BLaER1 treated with 17β-estradiol and CSF1 and Interleukin-3, amounts not matched to agents 10 nM and 100 nM (cell line): ENCODE measurements around the gene CCDC97.
A peak's percentile ranks its signal among the peaks of the same experiment; 100 is the strongest.

Experiments used
- H3K27ac ChIP-seq, 11 experiments: shearing (Covaris generic); formaldehyde crosslinking; 2 replicates each; pipeline ENCODE4 v1.8.1; 2022
- H3K27me3 ChIP-seq, 11 experiments: shearing (Covaris generic); formaldehyde crosslinking; 2 replicates each; pipeline ENCODE4 v1.8.1; 2022
- H3K36me3 ChIP-seq, 11 experiments: shearing (Covaris generic); formaldehyde crosslinking; 2 replicates each; pipeline ENCODE4 v1.8.1; 2022
- H3K4me1 ChIP-seq, 10 experiments: shearing (Covaris generic); formaldehyde crosslinking; 2 replicates each; pipeline ENCODE4 v1.8.1; 2022
- H3K4me2 ChIP-seq, 11 experiments: shearing (Covaris generic); formaldehyde crosslinking; 2 replicates each; pipeline ENCODE4 v1.8.1; 2022
- H3K4me3 ChIP-seq, 10 experiments: shearing (Covaris generic); formaldehyde crosslinking; 2 replicates each; pipeline ENCODE4 v1.8.1; 2022
- H3K9ac ChIP-seq, 11 experiments: shearing (Covaris generic); formaldehyde crosslinking; 2 replicates each; pipeline ENCODE4 v1.8.1; 2022
- H3K9me3 ChIP-seq, 11 experiments: shearing (Covaris generic); formaldehyde crosslinking; replicated peaks in 1 of 11; 2 replicates each; pipeline ENCODE4 v1.8.1; 2022
- H4K20me1 ChIP-seq, 11 experiments: shearing (Covaris generic); formaldehyde crosslinking; 2 replicates each; pipeline ENCODE4 v1.8.1; 2022
- Cebpa-rat ChIP-seq, 11 experiments: shearing (Covaris generic); IDR thresholded peaks; 2 replicates each; pipeline ENCODE4 v1.8.1; 2022

CCDC97 gene

GRCh38 chr19:41354343-41354953 is 44.5 kb downstream of the CCDC97 start:
- Histone ChIP-seq H3K27ac (peak overlapping the region in 10 of 11 experiments; percentile 44 to 91 (median 86); a peak in 20 of 22 replicates), H3K9ac (peak overlapping the region; percentile 35 to 94 (median 87); a peak in 21 of 22 replicates), H3K4me3 (peak overlapping the region; percentile 87 to 99 (median 94))

GRCh38 chr19:41355035-41355434 is 45.1 kb downstream of the CCDC97 start:
- no peak for TF ChIP-seq Cebpa-rat (IDR thresholded peaks at IDR 0.05)
- peaks cover 35 to 61% (median 56%) of the 10 kb centered on the region in 10 experiments for H3K4me1 ChIP-seq
- peak overlapping the region in 6 of 11 experiments; percentile 17 to 91 (median 80); a peak in 6 of 22 replicates for H3K27ac ChIP-seq
- H3K9ac ChIP-seq, result peak overlapping the region; percentile 19 to 94 (median 86); a peak in 10 of 22 replicates
- H3K4me2 ChIP-seq, result peak overlapping the region; percentile 78 to 94 (median 89)
- peaks cover 24 to 56% (median 41%) of the 10 kb centered on the region in 11 experiments for H4K20me1 ChIP-seq
- peak overlapping the region in 4 of 10 experiments; percentile 89 to 99 (median 93); a peak in 2 of 20 replicates for H3K4me3 ChIP-seq
- H3K36me3 ChIP-seq, result peaks cover 0 to 8% (median 0%) of the 10 kb centered on the region in 11 experiments; a peak in 5 of 22 replicates
- H3K27me3 ChIP-seq, result no peaks in the 10 kb centered on the region
- H3K9me3 ChIP-seq, result no peaks in the 10 kb centered on the region

More at GRCh38 chr19:41354343-41354953, 44.5 kb downstream of the CCDC97 start:
- H3K9me3 ChIP-seq, result no peaks in the 10 kb centered on the region
- no peak for TF ChIP-seq Cebpa-rat (IDR thresholded peaks at IDR 0.05)
- H4K20me1 ChIP-seq, result peaks cover 30 to 62% (median 47%) of the 10 kb centered on the region in 11 experiments
- no peaks in the 10 kb centered on the region for H3K27me3 ChIP-seq
- peaks cover 41 to 67% (median 62%) of the 10 kb centered on the region in 10 experiments for H3K4me1 ChIP-seq
- peak overlapping the region; percentile 78 to 94 (median 89) for H3K4me2 ChIP-seq
- peaks cover 0 to 9% (median 5%) of the 10 kb centered on the region in 11 experiments; a peak in 9 of 22 replicates for H3K36me3 ChIP-seq

- H3K9ac ChIP-seq, result peak overlapping the region in 6 of 11 experiments; percentile 5 to 41 (median 32); a peak in 3 of 22 replicates
- TF ChIP-seq Cebpa-rat (IDR thresholded peaks at IDR 0.05), result no peak
- H3K4me1 ChIP-seq, result peaks cover 27 to 55% (median 49%) of the 10 kb centered on the region in 10 experiments
- no peaks in the 10 kb centered on the region for H3K9me3 ChIP-seq
- peaks cover 0 to 11% (median 2%) of the 10 kb centered on the region in 11 experiments; a peak in 8 of 22 replicates for H3K36me3 ChIP-seq
- H3K27me3 ChIP-seq, result no peaks in the 10 kb centered on the region
- no peak overlapping the region for H3K4me3 ChIP-seq
- H3K27ac ChIP-seq, result peak overlapping the region in 4 of 11 experiments; percentile 17 to 39 (median 30); a peak in 5 of 22 replicates
- H4K20me1 ChIP-seq, result peaks cover 16 to 48% (median 34%) of the 10 kb centered on the region in 11 experiments
- peak overlapping the region in 10 of 11 experiments; percentile 78 to 94 (median 88); a peak in 20 of 22 replicates for H3K4me2 ChIP-seq
These were observed 45.8 kb downstream of the CCDC97 start for GRCh38 chr19:41355802-41356201.

- H4K20me1 ChIP-seq, result peaks cover 2 to 35% (median 20%) of the 10 kb centered on the region in 11 experiments; a peak in 19 of 22 replicates
- TF ChIP-seq Cebpa-rat (IDR thresholded peaks at IDR 0.05), result no peak
These were observed 47.2 kb downstream of the CCDC97 start for GRCh38 chr19:41356984-41357739.

GRCh38 chr19:41357746-41358145 is 47.8 kb downstream of the CCDC97 start:
- H3K4me2 ChIP-seq, result peak overlapping the region in 10 of 11 experiments; percentile 36 to 91 (median 62); a peak in 18 of 22 replicates
- peaks cover 0 to 18% (median 7%) of the 10 kb centered on the region in 11 experiments; a peak in 9 of 22 replicates for H3K36me3 ChIP-seq
- H3K4me3 ChIP-seq, result peak overlapping the region in 1 of 10 experiments; percentile 8; a peak in 1 of 20 replicates
- peaks cover 27 to 58% (median 52%) of the 10 kb centered on the region in 10 experiments for H3K4me1 ChIP-seq
- peak overlapping the region in 8 of 11 experiments; percentile 6 to 64 (median 44); a peak in 8 of 22 replicates for H3K27ac ChIP-seq
- H3K9ac ChIP-seq, result peak overlapping the region in 3 of 11 experiments; percentile 24 to 31 (median 31); a peak in 4 of 22 replicates
- peaks cover 0 to 29% (median 14%) of the 10 kb centered on the region in 11 experiments; a peak in 14 of 22 replicates for H4K20me1 ChIP-seq
- H3K9me3 ChIP-seq, result no peaks in the 10 kb centered on the region
- no peaks in the 10 kb centered on the region for H3K27me3 ChIP-seq
- no peak for TF ChIP-seq Cebpa-rat (IDR thresholded peaks at IDR 0.05)

More at GRCh38 chr19:41356984-41357739, 47.2 kb downstream of the CCDC97 start:
- peaks cover 23 to 52% (median 48%) of the 10 kb centered on the region in 10 experiments for H3K4me1 ChIP-seq
- no peaks in the 10 kb centered on the region for H3K9me3 ChIP-seq
- H3K36me3 ChIP-seq, result peaks cover 0 to 18% (median 7%) of the 10 kb centered on the region in 11 experiments; a peak in 9 of 22 replicates
- peak overlapping the region; percentile 13 to 93 (median 59) for H3K4me2 ChIP-seq
- H3K4me3 ChIP-seq, result 0 out of 20 replicates have a peak overlapping the region, but pooled peaks of 1 of the 10 experiments have one; percentile 29
- H3K27ac ChIP-seq, result peak overlapping the region in 8 of 11 experiments; percentile 28 to 64 (median 50); a peak in 12 of 22 replicates
- no peaks in the 10 kb centered on the region for H3K27me3 ChIP-seq
- peak overlapping the region; percentile 2 to 55 (median 27); a peak in 10 of 22 replicates for H3K9ac ChIP-seq

- Histone ChIP-seq H3K27me3 (no peaks in the 10 kb centered on the region), H3K4me1 (peaks cover 30 to 62% (median 58%) of the 10 kb centered on the region in 10 experiments)
These were observed 49.8 kb downstream of the CCDC97 start for GRCh38 chr19:41359741-41360140.

GRCh38 chr19:41362143-41362847 is 52.3 kb downstream of the CCDC97 start:
- TF ChIP-seq Cebpa-rat (IDR thresholded peaks at IDR 0.05), result no peak
- Histone ChIP-seq H3K27ac (peak overlapping the region in 2 of 11 experiments; percentile 89 to 98; a peak in 1 of 22 replicates), H3K36me3 (peaks cover 0 to 18% (median 7%) of the 10 kb centered on the region in 11 experiments; a peak in 9 of 22 replicates), H3K4me1 (peaks cover 22 to 62% (median 51%) of the 10 kb centered on the region in 10 experiments), H3K4me2 (peak overlapping the region in 9 of 11 experiments; percentile 77 to 96 (median 89); a peak in 15 of 22 replicates), H4K20me1 (peaks cover 0 to 5% (median 0%) of the 10 kb centered on the region in 11 experiments; a peak in 2 of 22 replicates), H3K4me3 (peak overlapping the region in 1 of 10 experiments; percentile 63; a peak in 1 of 20 replicates), H3K27me3 (no peaks in the 10 kb centered on the region), H3K9ac (no peak overlapping the region), H3K9me3 (no peaks in the 10 kb centered on the region)

More at GRCh38 chr19:41359741-41360140, 49.8 kb downstream of the CCDC97 start:
- TF ChIP-seq Cebpa-rat (IDR thresholded peaks at IDR 0.05), result no peak
- Histone ChIP-seq H3K4me2 (no peak overlapping the region), H3K9me3 (no peaks in the 10 kb centered on the region), H3K27ac (no peak overlapping the region), H3K4me3 (no peak overlapping the region), H3K36me3 (peaks cover 0 to 18% (median 7%) of the 10 kb centered on the region in 11 experiments; a peak in 9 of 22 replicates), H3K9ac (no peak overlapping the region), H4K20me1 (peaks cover 0 to 14% (median 2%) of the 10 kb centered on the region in 11 experiments; a peak in 8 of 22 replicates)
